Memory B cell (primary cell): Measurements from ENCODE around the gene PAX5.

Experiments
- ATAC-seq: fragments of 150-1000 bp; cut with Tn5 transposase; 2 replicates; pipeline ENCODE4 v1.10.0; 2021; ENCODE audit warnings: low read depth, mild to moderate bottlenecking, moderate library complexity
- DNase-seq, 2 donors: peaks; one replicate each; pipeline ENCODE4 v3.0.0; 2022; ENCODE audit warnings: low spot score in 2 of 2
- H3K27ac Mint-ChIP-seq: one replicate; pipeline ENCODE4 v1.8.0; 2022; ENCODE audit warnings: mild to moderate bottlenecking, moderate library complexity, mixed read lengths
- H3K27me3 Mint-ChIP-seq: one replicate; pipeline ENCODE4 v1.8.0; 2022; ENCODE audit warnings: mixed read lengths
- H3K36me3 Mint-ChIP-seq: one replicate; pipeline ENCODE4 v1.8.0; 2022; ENCODE audit warnings: mild to moderate bottlenecking, mixed read lengths
- H3K4me1 Mint-ChIP-seq: one replicate; pipeline ENCODE4 v1.8.0; 2022; ENCODE audit warnings: mixed read lengths
- H3K4me3 Mint-ChIP-seq: one replicate; pipeline ENCODE4 v1.8.0; 2022; ENCODE audit warnings: mild to moderate bottlenecking, moderate library complexity, mixed read lengths
- H3K9me3 Mint-ChIP-seq: one replicate; pipeline ENCODE4 v1.8.0; 2022; ENCODE audit warnings: mixed read lengths

The PAX5 gene

DNA sequence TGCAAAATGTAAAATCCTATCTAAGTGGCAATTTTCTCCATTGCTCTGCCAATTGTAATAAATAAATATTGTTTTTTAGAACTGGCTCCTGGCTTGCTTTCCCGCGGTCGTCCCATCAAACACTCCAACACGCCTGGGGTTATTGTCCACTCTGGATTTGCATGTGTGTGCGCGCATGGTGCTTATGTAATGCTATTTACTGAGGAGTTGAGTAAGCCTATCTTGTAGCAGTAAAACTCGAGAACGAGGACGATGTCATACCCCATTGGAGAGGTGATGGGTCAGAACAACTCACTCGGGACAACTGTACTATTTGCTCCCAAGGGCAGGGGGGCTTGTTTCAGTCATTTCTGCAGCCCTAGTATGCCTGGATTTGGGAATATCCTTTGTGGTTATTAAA is 220.9 kb downstream of the PAX5 start:
- Mint-ChIP-seq H3K4me3 (no peak overlapping the region), H3K4me1 (peaks cover 2% of the 10 kb centered on the region), H3K27ac (no peak overlapping the region), H3K36me3 (peaks cover 2% of the 10 kb centered on the region), H3K27me3 (peaks cover 12% of the 10 kb centered on the region), H3K9me3 (no peaks in the 10 kb centered on the region)
- ATAC-seq (no peak), DNase-seq (no peak)

DNA sequence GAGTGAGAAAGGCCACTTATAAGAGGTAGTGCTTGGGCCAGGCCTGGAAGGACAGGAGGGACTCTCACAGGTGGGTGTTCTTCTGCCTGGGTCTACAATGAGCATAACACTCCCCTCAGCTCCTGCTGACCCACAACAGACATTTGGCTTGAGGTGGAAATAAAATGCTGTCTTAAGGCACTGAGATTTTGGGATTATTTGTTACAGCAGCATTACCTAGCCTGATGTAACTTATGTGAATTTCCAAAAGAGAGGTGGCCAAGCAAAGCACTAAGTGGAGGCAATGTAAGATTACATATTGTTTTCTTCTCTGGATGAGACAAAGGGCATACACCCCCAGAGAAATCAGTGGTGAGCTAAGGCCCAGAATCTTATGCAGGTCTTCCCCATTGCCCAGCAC is 221.5 kb downstream of the PAX5 start:
- Mint-ChIP-seq H3K36me3 (peaks cover 2% of the 10 kb centered on the region), H3K4me3 (no peak overlapping the region), H3K27me3 (peaks cover 9% of the 10 kb centered on the region), H3K4me1 (peaks cover 2% of the 10 kb centered on the region), H3K9me3 (no peaks in the 10 kb centered on the region), H3K27ac (no peak overlapping the region)
- ATAC-seq: no peak
- DNase-seq: no peak

DNA sequence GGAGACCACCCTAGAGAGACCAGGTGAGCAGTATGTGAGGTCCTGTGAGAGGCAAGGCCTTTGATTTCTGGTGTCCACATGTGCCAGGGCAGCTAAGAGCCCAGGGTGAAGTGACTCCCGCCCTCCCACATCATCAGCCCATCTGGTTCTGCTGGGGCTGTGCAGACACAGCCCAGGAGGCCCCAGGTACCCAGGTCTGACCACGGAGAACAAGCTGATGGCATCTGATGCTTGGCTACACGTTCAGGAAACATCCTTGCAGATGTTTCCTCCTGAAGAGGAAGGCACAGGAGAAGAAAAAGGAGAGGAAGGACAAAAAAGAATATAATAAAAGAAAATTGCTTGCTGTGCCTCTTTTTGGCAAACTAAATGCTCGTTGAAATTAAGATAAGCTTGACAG is 225.8 kb downstream of the PAX5 start:
- no peak for ATAC-seq
- no peak overlapping the region for H3K27ac Mint-ChIP-seq
- H3K4me1 Mint-ChIP-seq: peaks cover 2% of the 10 kb centered on the region
- no peaks in the 10 kb centered on the region for H3K36me3 Mint-ChIP-seq
- no peak overlapping the region for H3K4me3 Mint-ChIP-seq
- no peak for DNase-seq
- H3K9me3 Mint-ChIP-seq: no peaks in the 10 kb centered on the region
- H3K27me3 Mint-ChIP-seq: no peaks in the 10 kb centered on the region

DNA sequence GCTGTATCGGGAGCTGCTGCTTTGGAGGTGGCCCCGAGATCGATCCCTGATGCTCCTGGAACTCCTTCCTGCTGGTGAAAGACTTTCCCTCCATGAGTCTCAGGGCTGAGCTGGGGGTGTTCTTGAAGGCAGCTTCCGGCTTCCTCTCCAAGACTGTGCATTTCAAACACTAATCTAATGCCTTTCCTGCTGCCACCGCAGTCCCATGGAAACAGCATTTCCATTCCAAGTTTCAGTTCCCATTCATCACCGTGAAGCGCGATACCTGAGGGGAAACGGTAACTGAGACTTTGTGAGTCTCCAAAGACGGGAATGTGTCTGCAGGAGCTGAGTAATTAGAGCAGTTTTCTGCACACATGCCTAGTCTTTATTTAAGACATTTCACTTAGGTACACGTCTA is 230.1 kb downstream of the PAX5 start:
- DNase-seq (no peak), ATAC-seq (no peak)
- Mint-ChIP-seq H3K4me3 (no peak overlapping the region), H3K27ac (no peak overlapping the region), H3K9me3 (no peaks in the 10 kb centered on the region), H3K36me3 (no peaks in the 10 kb centered on the region), H3K4me1 (peaks cover 2% of the 10 kb centered on the region), H3K27me3 (peaks cover 9% of the 10 kb centered on the region)

DNA sequence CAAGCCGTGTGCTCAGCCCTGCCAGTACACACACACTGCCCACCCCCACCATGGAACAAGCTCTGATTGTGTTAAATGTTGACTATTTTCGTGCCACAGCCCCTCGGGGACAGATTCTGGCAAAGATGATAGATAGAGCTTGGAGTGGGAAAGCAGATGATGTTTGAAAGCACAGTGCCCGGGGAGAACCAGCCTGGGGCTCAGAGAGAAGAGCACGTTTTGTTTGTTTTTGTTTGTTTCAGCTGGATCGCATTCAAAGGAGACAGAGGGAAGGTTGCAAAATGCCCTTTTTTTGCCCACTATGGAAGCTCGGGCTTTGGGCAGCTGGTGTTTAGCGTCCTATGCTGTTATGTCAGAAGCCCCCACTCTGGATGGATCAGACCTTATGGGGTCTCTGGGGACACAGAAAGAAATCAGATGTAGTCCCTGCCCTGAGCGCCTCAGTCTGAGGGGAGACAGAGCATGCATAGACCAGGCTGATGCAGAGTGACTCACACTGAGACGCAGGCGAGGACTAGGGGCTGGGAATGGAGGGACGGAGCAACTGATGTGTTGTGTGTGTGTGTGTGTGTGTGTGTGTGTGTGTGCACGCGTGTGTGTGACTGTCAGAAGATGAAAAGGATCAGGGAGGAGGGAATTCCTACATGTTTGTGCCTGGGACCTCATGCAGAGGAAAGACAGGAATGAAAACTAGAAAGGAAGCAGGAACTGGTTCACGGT is 231.7 kb downstream of the PAX5 start:
- no peaks in the 10 kb centered on the region for H3K4me1 Mint-ChIP-seq
- no peaks in the 10 kb centered on the region for H3K36me3 Mint-ChIP-seq

DNA sequence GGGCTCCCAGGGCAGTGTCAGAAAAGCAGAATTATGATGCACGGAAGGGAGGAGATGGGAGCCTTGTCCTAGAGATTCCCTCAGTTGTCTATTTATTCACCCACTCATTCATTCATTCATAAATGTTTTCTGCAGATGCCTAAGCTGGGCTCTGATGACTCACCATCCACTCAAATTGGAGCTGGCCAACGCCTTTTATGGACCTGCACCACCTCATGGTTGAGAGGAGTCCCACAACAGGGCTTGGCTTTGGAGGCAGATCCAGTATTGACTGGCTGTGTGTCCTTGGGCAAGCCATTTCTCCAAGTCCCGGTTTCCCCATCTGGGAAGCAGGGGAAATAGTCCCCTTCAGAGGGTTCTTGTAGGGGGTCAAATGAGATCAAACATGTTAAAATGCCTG is 233.6 kb downstream of the PAX5 start:
- Mint-ChIP-seq H3K36me3 (no peaks in the 10 kb centered on the region), H3K4me3 (no peak overlapping the region), H3K27ac (no peak overlapping the region), H3K4me1 (no peaks in the 10 kb centered on the region), H3K9me3 (no peaks in the 10 kb centered on the region), H3K27me3 (peaks cover 9% of the 10 kb centered on the region)
- DNase-seq (no peak), ATAC-seq (no peak)

More for the DNA sequence above, 231.7 kb downstream of the PAX5 start:
- no peak overlapping the region for H3K4me3 Mint-ChIP-seq
- ATAC-seq (no peak), DNase-seq (no peak)
- H3K9me3 Mint-ChIP-seq: no peaks in the 10 kb centered on the region
- no peak overlapping the region for H3K27ac Mint-ChIP-seq
- H3K27me3 Mint-ChIP-seq: peaks cover 9% of the 10 kb centered on the region

DNA sequence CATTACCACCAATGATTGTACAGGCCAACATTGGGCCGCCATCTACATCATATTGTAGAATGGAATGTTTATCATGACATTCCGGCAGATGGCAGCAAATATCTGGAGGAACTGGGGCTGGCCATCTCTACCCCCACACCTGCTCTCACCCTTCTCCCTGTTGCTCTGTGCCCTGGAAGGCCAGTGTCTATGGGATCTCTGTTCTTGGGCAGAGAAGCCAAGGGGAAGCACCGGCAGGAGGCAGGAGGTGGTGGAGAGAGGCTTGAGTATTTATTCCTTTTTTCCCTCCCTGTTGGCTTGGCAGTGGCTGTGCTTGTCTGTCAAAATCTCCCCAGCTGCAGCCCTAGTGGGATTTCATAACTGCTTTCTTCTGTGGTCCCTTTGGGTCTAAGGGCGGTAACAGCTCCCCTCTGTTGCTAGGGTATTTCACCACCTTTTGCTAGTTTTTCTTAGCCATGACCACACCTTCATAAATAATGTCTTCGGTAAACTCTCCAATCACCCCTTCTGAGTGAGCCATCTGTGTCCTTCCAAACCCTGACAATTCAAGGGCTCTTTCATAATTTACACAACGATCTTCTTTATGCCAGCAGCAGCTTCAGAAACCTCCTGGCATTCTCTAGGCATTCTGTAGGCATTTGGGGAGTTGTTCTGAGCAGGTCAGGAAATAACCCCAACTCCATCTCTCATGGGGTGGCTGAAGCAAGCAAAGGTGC is 235.6 kb downstream of the PAX5 start:
- Mint-ChIP-seq H3K27ac (no peak overlapping the region), H3K36me3 (no peaks in the 10 kb centered on the region), H3K27me3 (peaks cover 9% of the 10 kb centered on the region), H3K9me3 (peaks cover 2% of the 10 kb centered on the region), H3K4me1 (no peaks in the 10 kb centered on the region), H3K4me3 (no peak overlapping the region)
- ATAC-seq (peak; percentile 47), DNase-seq (no peak)

DNA sequence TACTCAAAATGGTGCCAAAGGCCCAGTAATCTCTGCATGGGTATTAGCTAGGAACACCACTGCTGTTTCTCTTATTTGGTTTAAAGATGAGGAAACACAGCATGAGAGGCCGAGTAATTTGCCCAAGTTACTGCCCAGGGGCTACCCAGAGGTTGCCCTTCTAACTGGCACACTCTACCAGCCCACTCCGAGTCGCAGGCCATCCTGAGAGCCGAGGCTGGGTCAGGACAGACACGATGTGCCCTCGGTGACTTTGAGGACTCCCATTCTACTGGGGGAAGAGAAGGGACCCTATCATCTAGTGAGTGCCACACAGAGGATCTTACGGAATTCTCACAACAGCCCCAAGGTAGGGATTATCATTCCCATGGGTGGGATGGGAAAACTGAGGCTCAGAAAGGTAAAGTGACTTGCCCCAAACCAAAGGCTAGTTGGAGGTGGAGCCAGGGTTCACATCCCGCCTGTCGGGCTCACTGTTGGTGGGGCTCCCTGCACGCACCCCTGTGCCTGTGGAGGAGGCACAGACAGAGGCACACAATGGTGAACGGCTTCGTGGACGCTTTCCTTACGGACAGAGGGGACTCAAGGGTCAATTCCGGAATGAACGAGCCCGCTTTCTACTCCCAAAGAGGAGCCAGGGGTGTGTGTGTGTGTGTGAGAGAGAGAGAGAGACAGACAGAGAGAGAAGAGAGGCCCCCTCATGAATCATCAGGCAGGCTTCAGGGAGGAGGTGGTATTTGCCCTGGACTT is 236.4 kb downstream of the PAX5 start:
- Mint-ChIP-seq H3K36me3 (no peaks in the 10 kb centered on the region), H3K4me3 (no peak overlapping the region), H3K27ac (no peak overlapping the region), H3K4me1 (no peaks in the 10 kb centered on the region), H3K9me3 (peaks cover 6% of the 10 kb centered on the region), H3K27me3 (peaks cover 8% of the 10 kb centered on the region)
- ATAC-seq: no peak
- no peak for DNase-seq

DNA sequence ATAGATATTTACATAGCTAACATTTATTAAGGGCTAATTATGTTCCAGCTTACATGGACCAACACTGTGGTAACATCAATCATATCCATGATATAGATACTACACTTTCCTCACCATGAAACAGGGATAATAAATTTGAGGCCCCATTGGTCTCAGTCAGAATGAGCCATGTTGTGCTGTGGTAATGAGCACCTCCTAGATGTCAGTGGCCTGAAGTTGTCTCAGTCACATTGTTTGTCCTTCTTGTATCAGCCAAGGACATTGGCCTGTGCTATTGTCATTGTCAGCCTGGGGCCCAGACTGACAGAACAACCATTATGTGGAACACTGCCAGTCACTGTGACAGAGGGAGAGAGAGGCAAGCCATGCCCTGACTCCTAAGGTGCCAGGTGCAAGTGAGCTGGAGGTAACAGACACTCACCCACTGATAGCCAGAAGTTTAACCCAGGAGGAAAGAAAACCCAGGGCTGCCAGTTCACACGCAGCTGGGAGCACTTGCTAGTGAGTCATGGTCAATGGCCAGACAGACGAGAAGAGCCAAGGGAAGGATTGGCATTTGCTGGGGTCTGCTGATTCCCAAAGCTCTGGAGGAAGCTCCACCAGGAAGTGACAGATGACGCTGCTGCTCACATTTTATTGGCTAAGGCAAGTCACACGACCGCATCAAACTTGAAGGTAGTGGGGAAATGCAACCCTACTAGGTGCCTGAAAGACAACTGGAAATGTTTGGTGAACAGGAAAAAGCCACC is 237.2 kb downstream of the PAX5 start:
- H3K9me3 Mint-ChIP-seq: peaks cover 8% of the 10 kb centered on the region
- no peak overlapping the region for H3K4me3 Mint-ChIP-seq
- ATAC-seq: no peak
- no peak overlapping the region for H3K27ac Mint-ChIP-seq
- no peak for DNase-seq
- H3K27me3 Mint-ChIP-seq: peaks cover 5% of the 10 kb centered on the region
- H3K4me1 Mint-ChIP-seq: no peaks in the 10 kb centered on the region
- peaks cover 2% of the 10 kb centered on the region for H3K36me3 Mint-ChIP-seq

DNA sequence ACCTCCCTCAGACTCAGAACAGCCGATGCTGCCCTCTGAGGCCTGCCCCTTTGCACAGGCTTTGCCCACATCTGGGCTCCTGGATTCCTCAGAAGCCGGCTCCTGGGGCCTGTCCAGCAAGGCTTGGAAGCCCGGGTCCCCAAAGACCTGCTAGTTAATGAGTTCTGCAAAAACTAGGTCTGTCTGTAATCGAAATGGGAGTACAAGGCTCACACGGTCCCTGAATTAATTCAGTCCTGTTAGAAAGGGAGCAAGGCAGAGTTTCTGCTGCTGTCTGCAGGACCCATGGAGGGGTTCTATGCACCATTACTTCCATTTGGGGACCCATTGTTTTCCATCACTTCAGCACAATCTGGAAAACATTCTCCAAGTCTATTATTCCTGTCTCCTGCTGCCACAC is 239.6 kb downstream of the PAX5 start:
- peaks cover 2% of the 10 kb centered on the region for H3K27me3 Mint-ChIP-seq
- no peak overlapping the region for H3K4me3 Mint-ChIP-seq
- H3K9me3 Mint-ChIP-seq: peaks cover 8% of the 10 kb centered on the region
- no peak overlapping the region for H3K27ac Mint-ChIP-seq
- DNase-seq: no peak
- peaks cover 2% of the 10 kb centered on the region for H3K36me3 Mint-ChIP-seq
- no peak for ATAC-seq
- no peaks in the 10 kb centered on the region for H3K4me1 Mint-ChIP-seq

DNA sequence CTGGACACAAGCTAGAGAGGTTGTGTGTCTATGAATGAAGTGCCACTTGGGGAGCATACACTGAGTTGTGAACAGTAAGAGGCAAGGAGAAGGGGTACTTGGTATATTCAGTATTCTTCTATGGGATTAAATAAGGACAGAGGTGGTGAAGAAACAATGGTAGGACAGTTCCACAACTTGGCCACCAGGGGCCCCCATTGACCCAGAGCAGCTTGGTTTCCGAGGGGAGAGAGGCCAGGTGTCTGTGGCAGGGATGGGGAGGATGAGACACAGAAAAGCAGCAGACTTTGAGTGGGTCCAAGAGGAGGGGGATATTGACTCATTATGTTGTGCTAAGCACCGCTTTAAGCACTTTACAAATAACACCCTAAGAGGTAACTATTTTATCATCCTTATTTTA is 240.8 kb downstream of the PAX5 start:
- H3K27me3 Mint-ChIP-seq: peaks cover 2% of the 10 kb centered on the region
- ATAC-seq (no peak), DNase-seq (no peak)
- H3K9me3 Mint-ChIP-seq: peaks cover 8% of the 10 kb centered on the region
- peaks cover 2% of the 10 kb centered on the region for H3K36me3 Mint-ChIP-seq
- H3K4me3 Mint-ChIP-seq: no peak overlapping the region
- H3K27ac Mint-ChIP-seq: no peak overlapping the region
- no peaks in the 10 kb centered on the region for H3K4me1 Mint-ChIP-seq

DNA sequence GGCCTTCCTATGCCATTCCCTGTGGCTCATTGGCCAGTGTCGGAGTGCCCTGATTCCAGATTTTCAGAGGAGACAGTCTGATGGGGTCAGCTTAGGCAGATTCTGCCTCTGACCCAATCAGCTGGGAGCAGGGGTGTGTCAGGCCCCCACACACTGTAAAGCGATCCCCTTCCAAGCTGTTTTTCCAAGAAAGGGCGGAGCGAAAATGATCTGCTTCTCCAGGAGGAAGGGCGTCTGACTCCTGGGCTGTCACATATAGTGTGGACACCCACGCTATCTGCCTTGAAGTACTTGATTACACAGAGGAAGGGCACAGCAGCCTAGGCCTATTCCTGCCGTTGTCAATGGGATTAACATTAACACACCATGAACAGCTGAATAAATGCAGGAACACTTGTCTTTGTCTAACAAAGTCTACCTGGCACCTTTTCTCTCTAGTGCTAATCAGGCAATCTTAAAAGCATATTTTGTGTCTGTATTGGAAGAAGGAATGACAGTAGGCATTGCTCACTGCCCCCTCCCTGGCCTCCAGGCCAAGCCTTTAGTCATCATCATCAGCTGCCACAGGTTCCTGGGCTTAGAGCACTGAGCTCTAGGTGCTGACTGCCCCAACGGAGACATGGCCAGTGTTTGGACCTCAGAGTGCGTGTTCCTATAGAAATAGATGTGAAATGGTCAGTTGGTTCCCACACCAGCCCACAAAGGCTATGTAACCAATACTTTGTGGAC is 242.7 kb downstream of the PAX5 start:
- ATAC-seq (no peak), DNase-seq (no peak)
- no peaks in the 10 kb centered on the region for H3K4me1 Mint-ChIP-seq
- peaks cover 2% of the 10 kb centered on the region for H3K36me3 Mint-ChIP-seq
- no peak overlapping the region for H3K27ac Mint-ChIP-seq
- H3K27me3 Mint-ChIP-seq: peaks cover 10% of the 10 kb centered on the region
- H3K9me3 Mint-ChIP-seq: peaks cover 8% of the 10 kb centered on the region
- no peak overlapping the region for H3K4me3 Mint-ChIP-seq

DNA sequence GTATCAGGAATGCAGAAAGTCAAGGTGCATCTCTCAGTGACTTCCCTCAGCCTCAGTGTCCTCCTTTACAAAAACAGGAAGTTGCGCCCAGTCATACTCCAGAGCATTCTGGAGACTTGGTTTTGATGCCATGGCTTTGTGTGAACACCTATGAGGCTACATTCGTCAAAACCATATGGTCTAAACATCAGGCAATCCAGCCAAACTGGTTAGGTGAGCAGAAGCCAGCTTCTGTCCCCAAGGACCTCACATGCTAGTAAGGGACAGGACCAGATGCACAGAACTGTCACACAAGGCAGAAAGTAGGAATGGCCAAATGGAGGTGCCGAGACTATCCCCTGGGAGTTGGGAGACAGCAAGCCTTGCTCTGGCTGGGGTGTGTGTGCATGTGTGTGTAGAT is 244.2 kb downstream of the PAX5 start:
- ATAC-seq: no peak
- Mint-ChIP-seq H3K9me3 (peaks cover 8% of the 10 kb centered on the region), H3K4me3 (no peak overlapping the region), H3K27ac (no peak overlapping the region), H3K36me3 (peaks cover 2% of the 10 kb centered on the region), H3K4me1 (no peaks in the 10 kb centered on the region), H3K27me3 (peaks cover 16% of the 10 kb centered on the region)
- DNase-seq: no peak
